ENCODE measurements around the gene FMC1.
"Not testable (repeated sequence)": the region's sequence is repeated elsewhere in the genome, so short reads cannot be mapped to it uniquely, and the experiment has no call there.

The FMC1 gene, protein sequence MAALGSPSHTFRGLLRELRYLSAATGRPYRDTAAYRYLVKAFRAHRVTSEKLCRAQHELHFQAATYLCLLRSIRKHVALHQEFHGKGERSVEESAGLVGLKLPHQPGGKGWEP

DNA sequence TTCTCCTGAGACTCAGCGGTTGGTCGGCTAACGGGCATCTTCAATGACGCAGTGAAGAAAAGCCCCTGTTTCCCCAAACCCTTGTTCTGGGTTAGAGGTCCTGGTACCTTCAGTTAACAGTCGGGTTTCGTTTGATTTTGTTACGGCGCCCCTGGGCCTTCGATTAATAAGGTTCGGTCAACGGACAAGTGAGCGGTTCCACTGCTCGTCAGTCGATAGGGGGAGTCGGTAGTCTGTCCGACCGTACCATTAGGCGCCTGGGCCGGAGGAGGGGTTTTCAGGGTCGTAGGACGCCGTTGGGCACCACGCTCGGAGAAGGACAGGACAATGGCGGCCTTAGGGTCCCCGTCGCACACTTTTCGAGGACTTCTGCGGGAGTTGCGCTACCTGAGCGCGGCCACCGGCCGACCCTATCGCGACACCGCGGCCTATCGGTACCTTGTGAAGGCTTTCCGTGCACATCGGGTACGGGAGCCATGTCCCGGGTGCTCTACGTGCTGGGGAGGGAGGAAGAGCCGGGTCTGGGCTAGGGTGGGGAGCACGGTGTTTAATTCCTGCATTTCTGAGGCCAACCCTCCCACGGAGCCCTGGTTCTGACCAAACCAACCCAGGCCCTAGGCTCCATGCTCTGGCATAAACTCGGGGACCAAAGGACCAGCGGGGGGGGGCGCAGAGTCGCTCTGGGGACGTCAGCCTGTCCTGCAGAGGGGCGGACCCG is at the start of gene FMC1:
FMC1 (plus strand) TSS at position 280 of the 718 bp plus-strand sequence; CDS start at position 328, 48 bp downstream.
- FAIRE-seq: peak; percentile 64

DNA sequence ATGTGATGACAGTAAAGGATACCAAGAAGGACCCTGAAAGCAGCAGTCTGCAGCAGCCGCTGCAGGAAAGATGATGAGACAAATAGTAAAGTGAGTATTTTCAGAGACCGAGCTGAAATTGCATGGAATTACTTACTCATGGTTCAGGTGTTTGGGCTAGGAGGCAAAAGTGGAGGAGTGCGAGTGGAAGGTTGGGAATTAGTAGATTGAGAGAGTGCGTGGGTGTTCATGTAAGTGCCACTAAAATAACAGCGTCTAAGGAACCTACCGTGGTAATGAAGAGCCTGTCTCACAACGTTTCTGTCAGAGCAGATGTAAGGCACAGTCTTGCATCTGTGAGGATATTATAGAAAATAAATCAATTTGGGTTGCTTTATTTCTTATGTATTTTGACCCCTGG is 48.3 kb upstream of the FMC1 start:
- no peak for FAIRE-seq

DNA sequence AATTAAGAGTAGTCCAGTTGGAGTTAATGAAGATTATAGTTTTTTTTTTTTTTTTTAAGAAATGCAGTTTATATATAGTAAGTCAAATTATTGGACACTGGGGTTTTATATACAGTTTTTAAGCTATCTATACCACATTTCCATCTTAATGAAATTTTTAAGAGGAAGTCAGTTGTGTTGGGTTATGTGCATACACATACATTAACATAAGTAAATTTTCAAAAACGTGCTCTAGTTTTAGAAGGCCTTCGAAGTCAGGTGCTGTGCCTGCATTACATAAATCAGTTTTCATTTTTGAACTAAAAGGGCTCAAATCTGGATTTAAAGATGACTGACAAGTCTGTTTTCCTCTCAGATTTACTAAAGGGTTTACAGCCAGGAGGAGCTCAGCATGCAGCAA is 47.6 kb upstream of the FMC1 start:
- FAIRE-seq: no peak

DNA sequence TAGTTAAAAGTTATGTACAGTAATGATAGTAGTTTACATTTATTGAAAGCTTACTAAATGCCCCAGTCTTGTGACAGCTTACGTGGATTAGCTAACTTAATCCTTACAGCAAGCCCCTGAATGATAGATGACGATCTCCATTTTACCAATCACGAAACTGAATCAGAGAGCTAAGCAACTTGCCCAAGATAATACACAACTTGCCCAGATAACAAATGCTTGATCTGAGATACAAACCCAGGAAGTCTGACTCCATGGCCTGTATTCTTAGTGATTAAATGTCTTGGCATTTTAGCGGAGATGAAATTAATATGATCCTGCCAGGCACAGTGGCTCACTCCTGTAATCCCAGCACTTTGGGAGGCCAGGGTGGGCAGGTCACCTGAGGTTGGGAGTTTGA is 46.9 kb upstream of the FMC1 start:
- FAIRE-seq: no peak

DNA sequence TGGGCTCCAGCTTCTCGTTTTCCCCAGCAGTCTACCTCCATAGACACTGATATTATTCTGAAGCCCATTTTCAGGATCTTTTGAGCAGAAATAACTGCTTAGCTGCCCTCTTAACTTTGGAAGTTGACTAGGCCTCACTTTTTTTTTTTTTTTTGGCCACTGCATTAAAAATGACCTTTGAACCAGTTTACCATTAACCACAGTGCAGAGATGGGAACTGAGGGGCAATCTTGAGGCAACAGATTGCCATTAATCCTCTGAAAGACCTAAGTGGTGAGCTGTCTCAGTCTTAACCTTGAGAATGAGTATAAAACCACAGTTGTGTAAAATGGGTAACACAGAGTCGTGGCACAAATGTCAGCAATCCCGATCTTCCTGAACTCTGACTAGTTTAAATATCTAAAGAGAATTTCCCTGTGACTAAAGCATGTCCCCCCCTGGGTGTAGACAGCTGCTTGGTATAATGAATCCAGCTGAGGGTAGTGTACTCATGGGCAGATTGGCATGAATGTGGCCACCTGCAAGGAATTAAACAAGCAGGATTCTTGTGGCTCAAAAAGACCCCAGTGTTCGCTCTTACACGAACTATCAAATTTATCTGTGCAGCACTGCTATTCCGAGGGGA is 46.1 kb upstream of the FMC1 start:
- no peak for FAIRE-seq

DNA sequence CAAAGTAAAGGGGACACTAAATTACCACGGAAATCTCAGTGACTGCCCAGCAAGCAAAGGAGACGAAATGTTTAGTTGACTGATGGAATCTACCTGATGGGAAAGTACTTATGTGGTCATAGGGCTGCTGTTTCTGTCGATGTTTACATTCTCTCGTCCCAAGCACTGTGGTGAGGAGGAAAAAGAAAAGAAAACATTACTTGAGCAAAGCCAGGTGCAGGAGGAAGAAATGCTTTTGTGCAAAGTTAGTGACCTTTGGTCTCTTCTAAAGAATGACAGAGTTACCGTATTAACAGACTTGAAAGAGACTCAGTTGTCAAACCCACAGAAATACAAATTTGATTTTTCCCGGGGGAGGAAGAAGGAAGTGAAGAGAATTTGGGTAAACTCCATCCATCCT is 43.3 kb upstream of the FMC1 start:
- FAIRE-seq: no peak

DNA sequence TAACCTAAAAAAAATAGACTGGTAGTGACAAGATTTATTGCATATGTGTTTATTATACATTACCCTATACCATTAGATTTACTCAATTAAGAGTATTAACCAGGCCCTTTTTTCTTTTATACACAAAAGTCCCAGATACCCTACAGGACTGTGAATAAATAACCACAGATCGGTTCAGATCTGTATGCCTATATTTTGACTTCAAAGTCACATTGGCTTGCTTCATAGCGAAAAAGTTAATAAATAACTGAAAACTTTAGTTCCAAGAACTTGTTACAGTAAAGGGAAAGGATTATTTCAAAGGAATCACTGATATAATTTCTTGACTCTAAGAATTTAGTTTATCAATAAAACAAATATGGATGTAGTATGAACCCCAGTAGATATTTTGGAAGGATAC is 41.8 kb upstream of the FMC1 start:
- FAIRE-seq: no peak

DNA sequence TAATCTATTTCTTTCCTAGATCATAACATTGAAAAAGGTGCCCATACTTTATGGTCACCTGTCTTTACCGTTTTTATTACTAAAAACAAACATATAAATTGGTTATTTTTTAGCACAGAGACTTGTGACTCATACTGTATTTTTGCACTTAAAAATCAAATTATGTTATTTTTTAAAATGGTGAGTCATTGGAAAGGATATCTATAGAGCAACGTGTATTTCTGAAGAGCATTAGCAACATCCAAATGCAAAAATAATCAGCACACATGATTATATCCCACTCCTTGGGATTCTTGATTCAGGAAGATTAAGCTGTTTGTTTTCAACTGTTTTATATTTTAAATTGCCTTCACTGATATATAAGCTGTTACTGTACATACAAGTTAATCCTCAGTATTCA is 40.7 kb upstream of the FMC1 start:
- FAIRE-seq: no peak

DNA sequence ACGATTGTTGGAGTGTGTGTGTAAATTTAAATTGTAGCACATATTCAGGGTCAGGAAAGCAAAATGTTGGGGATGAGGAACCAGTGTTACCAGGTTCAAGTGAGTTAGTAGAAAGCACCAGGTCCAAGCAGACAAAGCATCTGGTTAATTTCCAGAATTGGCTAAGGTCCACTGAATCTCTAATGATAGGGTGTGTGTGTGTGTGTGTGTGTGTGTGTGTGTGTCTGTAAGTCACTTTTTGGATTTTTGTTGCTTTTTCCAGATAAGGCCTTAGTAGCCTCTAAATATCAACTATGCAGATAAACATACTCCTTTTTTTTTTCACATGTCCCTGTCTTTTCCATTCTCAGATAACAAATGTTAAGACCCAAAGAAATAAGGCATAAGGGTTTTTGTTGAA is 36.6 kb upstream of the FMC1 start:
- no peak for FAIRE-seq

DNA sequence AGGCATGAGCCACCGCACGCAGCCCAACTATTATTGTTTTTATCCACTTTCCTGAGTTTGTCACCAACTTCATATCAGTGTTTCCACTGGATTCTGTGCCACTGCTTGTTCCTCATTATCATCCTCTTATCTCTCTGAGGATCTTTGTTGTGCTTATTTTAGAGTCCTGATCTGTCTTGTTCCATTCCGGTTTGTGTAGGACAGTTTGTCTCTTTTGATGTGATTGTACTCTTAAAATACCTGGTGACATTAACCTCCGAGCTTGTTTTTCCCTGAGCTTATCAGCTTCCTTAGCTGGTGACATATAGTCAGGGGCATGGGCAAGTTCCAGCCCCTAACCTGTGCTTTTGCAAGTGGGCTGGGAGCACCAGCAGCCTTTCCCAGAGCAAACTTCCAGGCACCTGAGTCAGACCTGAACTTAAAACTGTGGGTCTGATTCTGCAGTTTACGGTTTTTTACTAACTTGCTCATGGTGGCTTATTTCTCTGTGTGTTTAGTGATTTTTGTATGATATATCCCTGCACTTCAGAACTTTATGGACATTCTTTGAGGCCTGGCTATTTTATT is 23.1 kb upstream of the FMC1 start:
- no peak for FAIRE-seq

DNA sequence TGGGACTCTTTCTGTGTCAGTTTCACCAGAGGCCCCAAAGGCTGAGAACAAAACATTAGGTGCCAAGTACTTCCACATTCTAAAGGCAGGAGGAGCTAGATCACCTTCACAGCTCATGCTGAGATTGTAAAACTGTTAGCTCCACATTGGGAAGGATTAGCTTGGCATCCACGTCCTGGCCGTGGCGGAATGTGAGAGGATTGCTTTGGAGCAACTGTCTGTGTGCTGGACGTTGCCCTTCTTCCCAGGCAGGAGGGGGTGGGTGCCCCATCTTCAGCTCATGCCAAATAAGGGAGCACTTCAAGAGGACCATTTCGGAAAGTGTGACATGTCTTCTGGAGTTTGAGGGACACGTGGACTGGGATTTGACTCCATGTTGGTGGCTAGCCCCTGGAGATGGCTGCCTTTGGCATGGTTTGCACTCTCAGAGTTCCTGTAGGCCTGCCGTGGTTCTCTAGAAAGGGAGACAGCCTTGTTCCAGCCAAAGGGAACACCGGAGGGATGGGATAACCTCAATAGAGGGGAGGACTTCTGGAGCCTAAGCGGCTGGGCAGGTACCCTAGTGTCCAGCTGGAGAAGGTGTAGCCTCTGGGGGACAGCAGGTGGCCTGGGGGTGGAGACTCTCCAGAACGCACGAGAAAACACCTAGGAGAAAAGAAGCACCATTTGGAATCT is 19.9 kb upstream of the FMC1 start:
- FAIRE-seq: no peak

DNA sequence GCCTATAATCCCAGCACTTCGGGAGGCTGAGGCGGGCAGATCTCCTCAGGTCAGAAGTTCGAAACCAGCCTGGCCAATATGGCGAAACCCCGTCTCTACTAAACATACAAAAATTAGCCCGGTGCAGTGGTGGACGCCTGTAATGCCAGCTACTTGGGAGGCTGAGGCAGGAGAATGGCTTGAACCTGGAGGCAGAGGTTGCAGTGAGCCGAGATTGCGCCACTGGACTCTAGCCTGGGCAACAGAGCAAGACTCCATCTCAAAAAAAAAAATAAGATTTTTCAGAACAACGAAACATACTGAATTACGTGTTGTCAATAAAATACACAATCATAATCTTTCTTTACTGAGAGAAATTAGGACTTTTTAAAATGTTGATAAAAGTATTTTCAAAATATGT is 16.4 kb upstream of the FMC1 start:
- FAIRE-seq: peak; percentile 18

DNA sequence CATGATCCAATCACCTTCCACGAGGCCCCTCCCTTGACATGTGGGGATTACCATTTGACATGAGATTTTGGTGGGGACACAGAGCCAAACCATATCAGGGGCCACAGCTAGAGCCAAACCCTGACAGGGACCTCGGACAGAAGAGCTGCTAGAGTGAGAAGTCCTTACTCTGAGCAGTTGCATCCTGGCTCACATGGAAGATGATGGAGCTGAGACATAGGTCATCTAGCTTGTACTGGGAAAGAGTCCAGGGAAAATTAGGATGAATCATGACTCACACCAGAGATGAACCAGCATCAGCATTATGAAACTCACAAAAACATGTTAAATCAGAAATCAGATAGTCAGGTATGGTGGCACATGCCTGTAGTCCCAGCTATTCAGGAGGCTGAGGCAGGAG is 12.8 kb upstream of the FMC1 start:
- no peak for FAIRE-seq

DNA sequence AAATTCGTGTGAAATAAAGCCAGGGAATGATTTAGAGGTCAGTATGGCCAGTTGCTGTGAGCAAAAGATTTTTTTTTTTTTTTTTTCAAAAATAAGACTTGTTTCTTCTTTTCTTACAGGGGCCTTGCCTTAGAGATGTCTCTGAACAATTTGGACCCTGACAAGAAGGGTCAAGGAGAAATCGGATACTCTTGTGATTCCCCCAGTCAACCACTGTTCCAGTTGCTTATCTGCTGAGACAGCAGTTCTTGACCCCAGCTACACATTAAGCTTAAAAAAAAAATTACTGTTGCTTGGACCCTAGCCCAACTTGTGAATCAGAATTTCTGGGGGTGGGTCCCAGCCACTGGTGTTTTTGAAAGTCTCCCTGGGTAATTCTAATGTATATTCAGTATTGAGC is 12.0 kb upstream of the FMC1 start:
- FAIRE-seq: no peak

DNA sequence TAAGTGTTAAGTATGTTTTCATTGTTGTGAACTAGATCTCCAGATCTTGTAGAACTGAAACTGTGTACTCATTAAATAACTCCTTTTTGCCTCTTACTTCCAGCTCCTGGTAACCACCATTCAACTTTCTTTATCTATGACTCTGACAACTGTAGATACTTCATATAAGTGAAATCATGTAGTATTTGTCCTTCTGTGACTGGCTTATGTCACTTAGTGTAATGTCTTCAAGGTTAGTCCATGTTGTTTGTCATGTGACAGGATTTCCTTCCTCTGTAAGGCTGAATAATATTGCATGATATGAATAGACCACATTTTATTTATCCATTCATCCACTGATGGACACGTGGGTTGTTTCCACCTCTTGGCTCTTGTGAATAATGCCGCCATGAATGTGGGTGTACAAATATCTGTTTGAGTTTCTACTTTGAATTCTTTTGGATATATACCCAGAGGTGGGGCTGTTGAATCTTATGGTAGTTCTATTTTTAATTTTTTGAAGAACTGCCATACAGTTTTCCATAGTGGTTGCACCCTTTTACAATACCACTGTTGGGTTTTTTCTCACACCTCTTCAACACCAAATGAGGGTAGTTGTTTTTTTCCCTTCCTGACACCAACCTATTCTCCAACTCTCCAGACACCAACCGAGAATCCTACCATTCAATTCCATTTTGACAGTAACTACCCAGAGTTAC is 10.7 kb upstream of the FMC1 start:
- no peak for FAIRE-seq

DNA sequence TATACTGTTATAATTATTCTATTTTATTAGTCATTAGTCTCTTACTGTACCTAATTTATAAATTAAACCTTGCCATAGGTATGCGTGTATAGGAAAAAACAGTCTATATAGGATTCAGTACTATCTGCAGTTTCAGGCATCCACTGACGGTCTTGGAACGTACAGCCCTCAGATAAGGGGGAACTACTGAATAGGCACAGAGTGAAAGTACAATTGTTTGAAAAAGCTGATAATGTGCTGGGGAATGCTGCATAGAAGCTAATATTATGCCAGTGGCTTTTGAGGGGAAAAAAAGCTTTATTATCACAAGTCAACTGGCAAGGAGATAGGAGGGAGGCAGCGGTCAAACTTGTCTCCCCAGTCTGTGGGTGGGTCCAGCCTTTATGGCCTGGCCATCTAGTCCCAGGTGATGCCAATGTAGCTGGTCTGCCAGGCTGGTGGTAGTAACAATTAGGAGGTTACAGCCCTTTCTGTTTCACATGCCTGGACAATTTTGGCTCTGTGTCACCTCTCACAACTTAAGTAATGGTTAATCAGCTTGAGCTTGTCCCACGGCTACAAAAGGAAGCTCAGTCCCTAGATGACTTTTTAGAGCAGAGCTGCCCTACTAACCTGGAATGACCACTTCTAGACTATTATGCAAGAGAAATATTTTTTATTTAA is 8.3 kb upstream of the FMC1 start:
- FAIRE-seq: no peak

DNA sequence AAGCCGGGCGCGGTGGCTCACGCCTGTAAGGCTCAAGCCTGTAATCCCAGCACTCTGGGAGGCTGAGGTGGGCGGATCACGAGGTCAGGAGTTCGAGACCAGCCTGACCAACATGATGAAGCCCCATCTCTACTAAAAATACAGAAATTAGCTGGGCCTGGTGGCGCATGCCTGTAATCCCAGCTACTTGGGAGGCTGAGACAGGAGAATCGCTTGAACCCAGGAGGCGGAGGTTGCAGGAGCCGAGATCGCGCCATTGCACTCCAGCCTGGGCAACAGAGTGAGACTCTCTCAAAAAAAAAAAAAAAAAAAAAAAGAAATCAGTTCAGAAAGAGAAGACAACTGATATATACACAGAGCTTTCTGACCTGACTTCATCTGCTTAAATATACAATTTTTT is 7.7 kb upstream of the FMC1 start:
- not testable (repeated sequence) for FAIRE-seq

DNA sequence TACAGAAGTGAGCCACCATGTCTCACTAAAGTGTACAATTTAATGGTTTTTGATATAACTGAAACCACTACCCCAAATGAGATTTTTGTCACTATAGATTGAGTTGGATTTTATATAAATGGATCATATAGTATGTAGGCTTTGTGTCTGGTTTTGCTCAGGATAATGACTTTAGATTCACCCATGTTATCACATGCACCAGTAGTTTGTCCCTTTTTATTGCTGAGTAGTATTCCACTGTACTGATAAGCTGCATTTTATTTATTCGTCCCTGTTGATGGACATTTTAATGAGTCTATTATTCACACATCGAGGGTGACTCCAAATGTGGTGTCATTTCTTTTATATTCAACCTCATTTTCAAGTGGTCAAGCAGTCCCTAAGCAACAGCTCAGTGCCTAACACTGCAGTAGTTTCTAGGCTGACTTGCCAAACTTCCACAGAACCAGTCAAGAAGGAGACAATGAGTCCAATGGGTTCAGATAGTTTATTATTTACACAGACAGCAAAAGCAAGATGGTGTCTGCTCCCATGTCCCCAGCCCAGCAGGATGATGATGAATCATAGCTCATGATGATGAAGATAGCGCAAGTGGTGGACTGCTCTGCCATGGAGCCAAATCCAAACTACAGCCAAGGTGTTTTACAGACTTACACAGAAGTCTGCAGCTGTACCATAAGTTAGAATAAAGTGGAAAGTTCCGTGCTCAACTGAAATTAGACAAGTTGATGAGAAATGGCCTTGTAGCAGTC is 6.6 kb upstream of the FMC1 start:
- no peak for FAIRE-seq

DNA sequence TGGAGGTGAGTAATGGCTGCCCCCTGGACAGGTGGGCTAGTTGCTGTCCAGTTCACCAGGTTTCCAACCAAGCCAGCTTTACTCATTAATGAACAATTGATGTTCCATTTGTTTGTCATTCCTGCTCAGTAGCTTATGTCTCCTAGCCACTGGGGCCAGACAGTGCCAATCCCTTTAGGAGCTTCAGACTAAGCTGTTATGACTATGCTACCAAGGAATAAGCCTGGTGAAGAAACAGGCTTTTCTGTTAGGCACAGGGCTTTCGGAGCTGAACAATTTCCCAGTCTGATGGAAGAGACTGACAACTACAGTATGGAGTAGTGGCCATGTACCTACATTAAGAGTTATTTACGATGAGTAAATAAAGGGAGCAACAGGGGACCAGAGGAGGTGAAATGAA is 2.1 kb upstream of the FMC1 start:
- FAIRE-seq: no peak

DNA sequence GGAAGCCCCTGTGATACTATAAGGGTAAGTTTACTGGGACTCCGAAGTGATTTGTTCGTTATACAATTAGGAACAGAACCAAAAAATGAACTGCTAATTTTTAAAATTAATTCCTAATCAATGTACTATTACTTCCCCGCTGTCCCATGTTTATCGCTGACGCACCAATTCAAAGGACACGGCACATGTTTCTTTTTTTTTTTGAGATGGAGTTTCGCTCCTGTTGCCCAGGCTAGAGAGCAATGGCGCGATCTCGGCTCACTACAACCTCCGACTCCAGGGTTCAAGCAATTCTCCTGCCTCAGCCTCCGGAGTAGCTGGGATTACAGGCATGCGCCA is 1.5 kb upstream of the FMC1 start:
- FAIRE-seq: no peak

DNA sequence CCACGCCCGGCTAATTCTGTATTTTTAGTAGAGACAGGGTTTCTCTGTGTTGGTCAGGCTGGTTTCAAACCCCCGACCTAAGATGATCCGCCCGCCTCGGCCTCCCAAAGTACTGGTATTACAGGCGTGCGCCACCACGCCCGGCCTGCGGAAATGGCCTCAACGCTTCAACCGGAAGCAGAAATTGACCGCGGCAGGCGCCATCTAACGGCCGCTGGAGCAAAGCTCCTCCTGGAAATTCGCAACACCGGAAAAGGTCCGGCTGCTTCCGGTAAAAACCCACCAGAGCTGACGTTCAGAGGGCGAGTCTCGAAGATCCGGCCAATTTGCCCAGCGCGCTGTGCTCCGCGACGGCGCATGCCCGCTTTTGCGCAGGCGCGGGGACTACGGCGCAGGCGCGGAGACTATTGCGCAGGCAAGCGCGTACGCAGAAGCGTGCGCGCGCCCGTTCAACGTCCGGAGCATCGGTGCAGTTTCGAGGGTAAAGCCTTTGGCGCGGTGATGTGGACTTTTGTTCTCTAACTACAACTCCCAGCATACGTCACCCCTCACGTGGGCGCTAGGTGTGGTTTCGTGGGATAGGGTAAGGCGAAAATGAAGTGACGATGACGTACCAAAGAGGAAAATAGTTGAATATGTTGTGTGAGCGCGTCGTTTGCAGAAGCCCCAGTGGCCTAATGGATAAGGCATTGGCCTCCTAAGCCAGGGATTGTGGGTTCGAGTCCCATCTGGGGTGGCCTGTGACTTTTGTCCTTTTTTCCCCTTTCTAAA is 915 bp upstream of the FMC1 start:
- peak; percentile 94 for FAIRE-seq
